IPS DF 4.7 (cell line): Measurements from ENCODE around the gene PRSS50.
"Not testable (repeated sequence)": the region's sequence is repeated elsewhere in the genome, so short reads cannot be mapped to it uniquely, and the experiment has no call there.

Experiments
- DNase-seq: peaks from one replicate; pipeline ENCODE4 v3.0.0-alpha.2; 2013; ENCODE audit warnings: low spot score; ENCODE audit errors: extremely low read depth

Gene PRSS50

GRCh38 chr3:46717447-46718231 lies at the start of gene PRSS50:
Gene PRSS50 (minus strand): TSS chr3:46717869. CDS start chr3:46717824, 45 bp downstream.
- no peak for DNase-seq

- DNase-seq: no peak
Measured at GRCh38 chr3:46764206-46764605, 46.5 kb upstream of the PRSS50 start.

GRCh38 chr3:46763178-46763577 lies 45.5 kb upstream of the PRSS50 start:
- no peak for DNase-seq

- DNase-seq: no peak
Measured at GRCh38 chr3:46759239-46760167, 41.8 kb upstream of the PRSS50 start.

GRCh38 chr3:46756642-46757041 lies 39.0 kb upstream of the PRSS50 start:
- DNase-seq: no peak

- no peak for DNase-seq
Measured at GRCh38 chr3:46755646-46756045, 38.0 kb upstream of the PRSS50 start.

- DNase-seq: not testable (repeated sequence)
Measured at GRCh38 chr3:46753127-46753526, 35.5 kb upstream of the PRSS50 start.

- no peak for DNase-seq
Measured at GRCh38 chr3:46750555-46751038, 32.9 kb upstream of the PRSS50 start.

- DNase-seq: no peak
Measured at GRCh38 chr3:46749129-46749528, 31.5 kb upstream of the PRSS50 start.

- no peak for DNase-seq
Measured at GRCh38 chr3:46748170-46748569, 30.5 kb upstream of the PRSS50 start.

GRCh38 chr3:46746711-46747110 lies 29.0 kb upstream of the PRSS50 start:
- no peak for DNase-seq

GRCh38 chr3:46742992-46743585 lies 25.4 kb upstream of the PRSS50 start:
- DNase-seq: no peak

GRCh38 chr3:46739565-46739964 lies 21.9 kb upstream of the PRSS50 start:
- DNase-seq: not testable (repeated sequence)

- DNase-seq: no peak
Measured at GRCh38 chr3:46737329-46737731, 19.7 kb upstream of the PRSS50 start.

- DNase-seq: no peak
Measured at GRCh38 chr3:46736006-46736872, 18.6 kb upstream of the PRSS50 start.

GRCh38 chr3:46734773-46735172 lies 17.1 kb upstream of the PRSS50 start:
- no peak for DNase-seq

GRCh38 chr3:46733026-46733800 lies 15.5 kb upstream of the PRSS50 start:
- DNase-seq: no peak

GRCh38 chr3:46731795-46732194 lies 14.1 kb upstream of the PRSS50 start:
- no peak for DNase-seq

- DNase-seq: no peak
Measured at GRCh38 chr3:46730819-46731218, 13.2 kb upstream of the PRSS50 start.

GRCh38 chr3:46729038-46729437 lies 11.4 kb upstream of the PRSS50 start:
- no peak for DNase-seq
